Upper lobe of left lung (tissue), 6 donors: Measurements from ENCODE around the gene ZNF444. TPM values are rescaled to one million over a fixed set of nuclear protein-coding genes. Genes with fewer than 3 reads are reported as not detected.

ENCODE experiments used
- ATAC-seq, 2 donors: fragments of 200-7000 bp; cut with Tn5 transposase; one replicate each; pipeline ENCODE4 v1.9.1; 2022; ENCODE audit warnings: mild to moderate bottlenecking in 2 of 2, moderate library complexity in 2 of 2; ENCODE audit not compliant: low FRiP score in 2 of 2
- DNase-seq, 2 donors: peaks; one replicate each; pipeline ENCODE4 v3.0.0-alpha.2; 2019 to 2020
- H3K27ac ChIP-seq, 4 donors: fragments of 200-600 bp; sonication (generic); one replicate each; pipeline ENCODE4 v1.5.1; 2016 to 2019
- H3K27me3 ChIP-seq, 4 donors: fragments of 200-600 bp; sonication (generic); one replicate each; pipeline ENCODE4 v1.5.1; 2017 to 2019
- H3K36me3 ChIP-seq, 4 donors: fragments of 200-600 bp; sonication (generic); one replicate each; pipeline ENCODE4 v1.5.1; 2016 to 2019
- H3K4me1 ChIP-seq, 4 donors: fragments of 200-600 bp; sonication (generic); one replicate each; pipeline ENCODE4 v1.5.1; 2018 to 2019
- H3K4me3 ChIP-seq, 4 donors: fragments of 200-600 bp; sonication (generic); one replicate each; pipeline ENCODE4 v1.5.1; 2017 to 2019; ENCODE audit warnings: mild to moderate bottlenecking in 2 of 4, moderate library complexity in 1 of 4
- H3K9me3 ChIP-seq, 4 donors: fragments of 200-600 bp; sonication (generic); one replicate each; pipeline ENCODE4 v1.5.1; 2018 to 2019
- CTCF ChIP-seq, 6 experiments: fragments of 450-650 bp in 4 of 6; fragments of 200-600 bp in 2 of 6; sonication (generic) in 2 of 6; IDR thresholded peaks; one replicate each; pipeline ENCODE4 v1.5.1; 2016 to 2019; ENCODE audit warnings: antibody characterized with exemption in 6 of 6
- EP300 ChIP-seq, 4 donors: sonication (generic); formaldehyde crosslinking; IDR thresholded peaks; one replicate each; pipeline ENCODE4 v1.5.1; 2017; ENCODE audit warnings: antibody characterized with exemption in 4 of 4, control low read depth in 2 of 4
- POLR2A ChIP-seq, 4 donors: fragments of 450-650 bp; IDR thresholded peaks; one replicate each; pipeline ENCODE4 v1.5.1; 2016 to 2017; ENCODE audit warnings: antibody characterized with exemption in 4 of 4, mild to moderate bottlenecking in 2 of 4
- POLR2AphosphoS5 ChIP-seq, 2 donors: sonication (generic); formaldehyde crosslinking; IDR thresholded peaks; one replicate each; pipeline ENCODE4 v1.5.1; 2017; ENCODE audit warnings: antibody characterized with exemption in 2 of 2
- WGBS, 2 donors: methylation state at CpG; one replicate each; pipeline ENCODE4 v1.1.5; 2017 to 2018; 5-methylcytosine and 5-hydroxymethylcytosine counted together
- total RNA-seq, 6 donors: library from RNA; depleted of rRNA in 4 of 6; stranded (reverse); fragments of >200 nt in 4 of 6; gene quantifications; one replicate each; pipeline versions ENCODE4 v1.1.0 to v1.2.1, GENCODE V29; 2016 to 2021
- donor health status: DM: no; HTN: no; CAD: no; lungs with moderate emphysema.
- donor health status: DM: no; HTN: yes; CAD: no; lungs with severe emphysema.

Gene ZNF444
- total RNA-seq, 6 donors from 2014 or later: 29.2 to 131 (median 61.3) TPM

GRCh38 chr19:56156768-56157167, 15.7 kb downstream of the ZNF444 start:
- Histone ChIP-seq H3K4me3 (no peak overlapping the region), H3K36me3 (peaks cover 0 to 55% (median 27%) of the 10 kb centered on the region in 4 donors), H3K27ac (peak overlapping the region; percentile 66 to 89 (median 82)), H3K4me1 (peaks cover 14 to 18% (median 17%) of the 10 kb centered on the region in 4 donors), H3K9me3 (no peaks in the 10 kb centered on the region), H3K27me3 (no peaks in the 10 kb centered on the region)
- TF ChIP-seq EP300 (IDR thresholded peaks at IDR 0.05): no peak
- TF ChIP-seq CTCF (IDR thresholded peaks at IDR 0.05): no peak
- TF ChIP-seq POLR2A (IDR thresholded peaks at IDR 0.05): no peak
- no peak for TF ChIP-seq POLR2AphosphoS5 (IDR thresholded peaks at IDR 0.05)
- 61 to 87% methylated on average over 7 to 11 of the region's 11 CpGs for WGBS, 2 donors
- ATAC-seq (no peak), DNase-seq (peak in 1 of 2 donors; percentile 57)

- WGBS, 2 donors: 91 to 94% methylated on average over 13 of the region's 16 CpGs
- peak in 1 of 2 donors; percentile 56 for DNase-seq
- H3K4me3 ChIP-seq: no peak overlapping the region
- TF ChIP-seq POLR2AphosphoS5 (IDR thresholded peaks at IDR 0.05): no peak
- no peak for TF ChIP-seq CTCF (IDR thresholded peaks at IDR 0.05)
- no peak for TF ChIP-seq POLR2A (IDR thresholded peaks at IDR 0.05)
- no peak for TF ChIP-seq EP300 (IDR thresholded peaks at IDR 0.05)
- H3K27ac ChIP-seq: peak overlapping the region in 3 of 4 donors; percentile 82 to 89 (median 83)
- ATAC-seq: no peak
- H3K4me1 ChIP-seq: peaks cover 7 to 15% (median 11%) of the 10 kb centered on the region in 4 donors
- no peaks in the 10 kb centered on the region for H3K27me3 ChIP-seq
- no peaks in the 10 kb centered on the region for H3K9me3 ChIP-seq
- peaks cover 0 to 56% (median 27%) of the 10 kb centered on the region in 4 donors for H3K36me3 ChIP-seq
Observed at GRCh38 chr19:56158170-56158757, 17.2 kb downstream of the ZNF444 start.

GRCh38 chr19:56159009-56159559, 18.0 kb downstream of the ZNF444 start:
- DNase-seq: no peak
- 96% methylated on average over 9 of the region's 9 CpGs for WGBS, 2 donors
- Histone ChIP-seq H3K27ac (no peak overlapping the region), H3K27me3 (no peaks in the 10 kb centered on the region), H3K4me3 (no peak overlapping the region), H3K36me3 (peaks cover 0 to 56% (median 27%) of the 10 kb centered on the region in 4 donors), H3K9me3 (no peaks in the 10 kb centered on the region), H3K4me1 (peaks cover 7 to 15% (median 10%) of the 10 kb centered on the region in 4 donors)
- ATAC-seq: no peak
- no peak for TF ChIP-seq CTCF (IDR thresholded peaks at IDR 0.05)
- TF ChIP-seq POLR2A (IDR thresholded peaks at IDR 0.05): no peak
- no peak for TF ChIP-seq EP300 (IDR thresholded peaks at IDR 0.05)
- TF ChIP-seq POLR2AphosphoS5 (IDR thresholded peaks at IDR 0.05): no peak

DNA sequence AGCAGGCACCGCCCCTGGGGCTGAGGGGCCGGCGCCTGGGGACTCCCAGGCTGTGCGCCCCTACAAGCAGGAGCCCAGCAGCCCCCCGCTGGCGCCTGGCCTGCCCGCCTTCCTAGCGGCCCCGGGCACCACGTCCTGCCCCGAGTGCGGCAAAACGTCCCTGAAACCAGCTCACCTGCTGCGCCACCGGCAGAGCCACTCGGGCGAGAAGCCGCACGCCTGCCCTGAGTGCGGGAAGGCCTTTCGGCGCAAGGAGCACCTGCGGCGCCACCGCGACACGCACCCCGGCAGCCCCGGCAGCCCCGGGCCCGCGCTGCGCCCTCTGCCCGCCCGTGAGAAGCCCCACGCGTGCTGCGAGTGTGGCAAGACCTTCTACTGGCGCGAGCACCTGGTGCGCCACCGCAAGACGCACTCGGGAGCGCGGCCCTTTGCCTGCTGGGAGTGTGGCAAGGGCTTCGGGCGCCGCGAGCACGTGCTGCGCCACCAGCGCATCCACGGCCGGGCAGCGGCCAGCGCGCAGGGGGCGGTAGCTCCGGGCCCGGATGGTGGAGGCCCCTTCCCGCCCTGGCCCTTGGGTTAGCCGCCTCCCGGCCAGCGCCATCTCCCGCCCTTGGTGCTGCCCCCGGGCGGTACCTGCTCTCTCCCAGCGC, 18.7 kb downstream of the ZNF444 start:
- WGBS, 2 donors: 96 to 97% methylated on average over 44 to 61 of the region's 69 CpGs
- Histone ChIP-seq H3K27ac (no peak overlapping the region), H3K27me3 (no peaks in the 10 kb centered on the region), H3K4me1 (peaks cover 7 to 15% (median 10%) of the 10 kb centered on the region in 4 donors), H3K4me3 (no peak overlapping the region), H3K9me3 (no peaks in the 10 kb centered on the region), H3K36me3 (peaks cover 0 to 54% (median 27%) of the 10 kb centered on the region in 4 donors)
- DNase-seq: peak in 1 of 2 donors; percentile 77
- ATAC-seq: no peak
- no peak for TF ChIP-seq CTCF (IDR thresholded peaks at IDR 0.05)
